SK-N-SH treated with all-trans-retinoic acid at 6 μM for 48 hours (cell line): ENCODE results near the gene PAQR9.

Source experiments
- ATAC-seq: fragments of 200-7000 bp; cut with Tn5 transposase; 3 replicates; pipeline ENCODE4 v1.9.1; 2020; ENCODE audit warnings: mild to moderate bottlenecking, moderate library complexity
- ARNTL ChIP-seq: fragments of 450-650 bp; formaldehyde crosslinking; IDR thresholded peaks from 2 replicates; pipeline ENCODE4 v1.5.0; 2020; ENCODE audit warnings: low read depth, mild to moderate bottlenecking, moderate library complexity, borderline replicate concordance
- BACH2 ChIP-seq: fragments of 250-450 bp; sonication (Bioruptor Pico); IDR thresholded peaks from 2 replicates; pipeline ENCODE4 v1.9.0; 2021; ENCODE audit warnings: mild to moderate bottlenecking, borderline replicate concordance
- CREB5 ChIP-seq: fragments of 250-450 bp; sonication (Bioruptor Pico); IDR thresholded peaks from 2 replicates; pipeline ENCODE4 v1.5.1; 2020; ENCODE audit warnings: low read depth, mild to moderate bottlenecking, moderate library complexity
- CSDC2 ChIP-seq: fragments of 250-450 bp; sonication (Bioruptor Pico); IDR thresholded peaks from 2 replicates; pipeline ENCODE4 v1.5.0; 2020; ENCODE audit warnings: mild to moderate bottlenecking, moderate library complexity
- CSRNP3 ChIP-seq: fragments of 250-450 bp; sonication (Bioruptor Pico); IDR thresholded peaks from 2 replicates; pipeline ENCODE4 v1.5.1; 2021; ENCODE audit warnings: mild to moderate bottlenecking, moderate library complexity
- ESRRG ChIP-seq: fragments of 250-450 bp; sonication (Bioruptor Pico); IDR thresholded peaks from 2 replicates; pipeline ENCODE4 v1.6.1; 2021; ENCODE audit warnings: mild to moderate bottlenecking
- GLIS3 ChIP-seq: fragments of 250-450 bp; sonication (Bioruptor Pico); IDR thresholded peaks from 2 replicates; pipeline ENCODE4 v1.5.0; 2020; ENCODE audit warnings: mild to moderate bottlenecking, moderate library complexity
- ISL1 ChIP-seq: fragments of 250-450 bp; sonication (Bioruptor Pico); IDR thresholded peaks from 2 replicates; pipeline ENCODE4 v2.1.2; 2022; ENCODE audit warnings: mild to moderate bottlenecking, moderate library complexity
- OSR1 ChIP-seq: fragments of 250-450 bp; sonication (Bioruptor Pico); IDR thresholded peaks from 2 replicates; pipeline ENCODE4 v1.8.0; 2022; ENCODE audit warnings: moderate library complexity, mild to moderate bottlenecking, inconsistent platforms
- PATZ1 ChIP-seq: fragments of 250-450 bp; sonication (Bioruptor Pico); IDR thresholded peaks from 2 replicates; pipeline ENCODE4 v1.8.0; 2020; ENCODE audit warnings: mild to moderate bottlenecking, moderate library complexity, borderline replicate concordance
- PPARA ChIP-seq: fragments of 250-450 bp; sonication (Bioruptor Pico); IDR thresholded peaks from 2 replicates; pipeline ENCODE4 v1.5.0; 2020; ENCODE audit warnings: mild to moderate bottlenecking, borderline replicate concordance
- RARB ChIP-seq: fragments of 250-450 bp; sonication (Bioruptor Pico); IDR thresholded peaks from 2 replicates; pipeline ENCODE4 v1.8.0; 2021; ENCODE audit warnings: mild to moderate bottlenecking, moderate library complexity
- SNAI2 ChIP-seq: fragments of 250-450 bp; sonication (Bioruptor Pico); IDR thresholded peaks from 2 replicates; pipeline ENCODE4 v1.5.0; 2020; ENCODE audit warnings: mild to moderate bottlenecking, moderate library complexity
- TCF4 ChIP-seq: fragments of 250-450 bp; sonication (Bioruptor Pico); IDR thresholded peaks from 2 replicates; pipeline ENCODE4 v1.8.0; 2021; ENCODE audit warnings: mild to moderate bottlenecking, moderate library complexity, borderline replicate concordance
- TOX ChIP-seq: fragments of 250-450 bp; sonication (Bioruptor Pico); IDR thresholded peaks from 2 replicates; pipeline ENCODE4 v1.8.0; 2021; ENCODE audit warnings: mild to moderate bottlenecking, moderate library complexity, borderline replicate concordance
- ZC3H10 ChIP-seq: fragments of 250-450 bp; sonication (Bioruptor Pico); IDR thresholded peaks from 2 replicates; pipeline ENCODE4 v1.5.1; 2021; ENCODE audit warnings: mild to moderate bottlenecking, moderate library complexity
- ZFP3 ChIP-seq: fragments of 250-450 bp; sonication (Bioruptor Pico); IDR thresholded peaks from 2 replicates; pipeline ENCODE4 v1.5.0; 2020; ENCODE audit warnings: mild to moderate bottlenecking, moderate library complexity
- ZFP30 ChIP-seq: fragments of 450-650 bp; formaldehyde crosslinking; IDR thresholded peaks from 2 replicates; pipeline ENCODE4 v1.5.0; 2022; ENCODE audit warnings: mild to moderate bottlenecking, moderate library complexity
- ZNF565 ChIP-seq: fragments of 450-650 bp; formaldehyde crosslinking; conservative IDR thresholded peaks from 2 replicates; pipeline ENCODE4 v1.5.0; 2020; ENCODE audit warnings: low read depth, mild to moderate bottlenecking, moderate library complexity
- ZNF70 ChIP-seq: fragments of 450-650 bp; formaldehyde crosslinking; IDR thresholded peaks from 2 replicates; pipeline ENCODE4 v1.5.0; 2020; ENCODE audit warnings: mild to moderate bottlenecking, moderate library complexity
- ZNF8 ChIP-seq: fragments of 450-650 bp; formaldehyde crosslinking; IDR thresholded peaks from 2 replicates; pipeline ENCODE4 v1.5.0; 2020; ENCODE audit warnings: mild to moderate bottlenecking, moderate library complexity
- TF ChIP-seq, protein P1 (sequence below): fragments of 250-450 bp; sonication (Bioruptor Pico); IDR thresholded peaks from 2 replicates; pipeline ENCODE4 v1.8.0; 2021; ENCODE audit warnings: low read depth, mild to moderate bottlenecking, moderate library complexity, borderline replicate concordance

Gene PAQR9, protein sequence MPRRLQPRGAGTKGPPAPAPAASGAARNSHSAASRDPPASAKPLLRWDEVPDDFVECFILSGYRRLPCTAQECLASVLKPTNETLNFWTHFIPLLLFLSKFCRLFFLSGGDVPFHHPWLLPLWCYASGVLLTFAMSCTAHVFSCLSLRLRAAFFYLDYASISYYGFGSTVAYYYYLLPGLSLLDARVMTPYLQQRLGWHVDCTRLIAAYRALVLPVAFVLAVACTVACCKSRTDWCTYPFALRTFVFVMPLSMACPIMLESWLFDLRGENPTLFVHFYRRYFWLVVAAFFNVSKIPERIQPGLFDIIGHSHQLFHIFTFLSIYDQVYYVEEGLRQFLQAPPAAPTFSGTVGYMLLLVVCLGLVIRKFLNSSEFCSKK

GRCh38 chr3:142963516-142964448 lies at the start of gene PAQR9:
TSS of gene PAQR9 (minus strand) at chr3:142963674. CDS start at chr3:142963336, 338 bp downstream.
- no peak for TF ChIP-seq TOX
- no peak for TF ChIP-seq ZFP30
- no peak for TF ChIP-seq BACH2 (CRISPR knock-in tag)
- no peak for TF ChIP-seq CSRNP3 (CRISPR knock-in tag)
- no peak for TF ChIP-seq ISL1
- TF ChIP-seq TCF4 (CRISPR knock-in tag) = no peak
- no peak for TF ChIP-seq OSR1 (CRISPR knock-in tag)
- TF ChIP-seq ESRRG = no peak
- TF ChIP-seq, protein P1, sequence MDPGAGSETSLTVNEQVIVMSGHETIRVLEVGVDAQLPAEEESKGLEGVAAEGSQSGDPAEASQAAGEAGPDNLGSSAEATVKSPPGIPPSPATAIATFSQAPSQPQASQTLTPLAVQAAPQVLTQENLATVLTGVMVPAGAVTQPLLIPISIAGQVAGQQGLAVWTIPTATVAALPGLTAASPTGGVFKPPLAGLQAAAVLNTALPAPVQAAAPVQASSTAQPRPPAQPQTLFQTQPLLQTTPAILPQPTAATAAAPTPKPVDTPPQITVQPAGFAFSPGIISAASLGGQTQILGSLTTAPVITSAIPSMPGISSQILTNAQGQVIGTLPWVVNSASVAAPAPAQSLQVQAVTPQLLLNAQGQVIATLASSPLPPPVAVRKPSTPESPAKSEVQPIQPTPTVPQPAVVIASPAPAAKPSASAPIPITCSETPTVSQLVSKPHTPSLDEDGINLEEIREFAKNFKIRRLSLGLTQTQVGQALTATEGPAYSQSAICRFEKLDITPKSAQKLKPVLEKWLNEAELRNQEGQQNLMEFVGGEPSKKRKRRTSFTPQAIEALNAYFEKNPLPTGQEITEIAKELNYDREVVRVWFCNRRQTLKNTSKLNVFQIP (CRISPR knock-in tag) = no peak
- TF ChIP-seq CSDC2 (CRISPR knock-in tag) = no peak
- no peak for TF ChIP-seq ZC3H10
- TF ChIP-seq GLIS3 (CRISPR knock-in tag) = no peak
- TF ChIP-seq ZNF8 (CRISPR knock-in tag) = no peak
- no peak for TF ChIP-seq PATZ1 (CRISPR knock-in tag)
- TF ChIP-seq PPARA (CRISPR knock-in tag) = no peak
- TF ChIP-seq CREB5 (CRISPR knock-in tag) = no peak
- TF ChIP-seq RARB (CRISPR knock-in tag) = no peak
- TF ChIP-seq ZFP3 = no peak
- TF ChIP-seq ARNTL (CRISPR knock-in tag) = no peak
- no peak for TF ChIP-seq ZNF565 (CRISPR knock-in tag)
- ATAC-seq = peak; percentile 61

GRCh38 chr3:143011705-143012104 lies 48.2 kb upstream of the PAQR9 start:
- no peak for ATAC-seq
- TF ChIP-seq CREB5 (CRISPR knock-in tag) = no peak
- no peak for TF ChIP-seq ZFP30
- TF ChIP-seq TCF4 (CRISPR knock-in tag) = no peak
- no peak for TF ChIP-seq BACH2 (CRISPR knock-in tag)
- no peak for TF ChIP-seq ZNF565 (CRISPR knock-in tag)
- no peak for TF ChIP-seq ZNF70 (CRISPR knock-in tag)
- TF ChIP-seq, all 23 proteins: peak for 0

- no peak for TF ChIP-seq ZFP30
- TF ChIP-seq ZNF565 (CRISPR knock-in tag) = no peak
- TF ChIP-seq ZNF70 (CRISPR knock-in tag) = no peak
- TF ChIP-seq, protein P1 (CRISPR knock-in tag) = no peak
- TF ChIP-seq ZFP3 = no peak
- no peak for TF ChIP-seq CSRNP3 (CRISPR knock-in tag)
- no peak for TF ChIP-seq CREB5 (CRISPR knock-in tag)
- TF ChIP-seq OSR1 (CRISPR knock-in tag) = no peak
- TF ChIP-seq ARNTL (CRISPR knock-in tag) = no peak
- TF ChIP-seq ESRRG = no peak
- TF ChIP-seq RARB (CRISPR knock-in tag) = no peak
- no peak for TF ChIP-seq SNAI2
- no peak; the same call in 2 of the 3 replicates for ATAC-seq
These were observed 46.5 kb upstream of the PAQR9 start for GRCh38 chr3:143010024-143010423.
